Naive thymus-derived CD8-positive, alpha-beta T cell (primary cell): Measurements from ENCODE around the gene ADA. TPM values are rescaled to one million over a fixed set of nuclear protein-coding genes. Genes with fewer than 3 reads are reported as not detected.

Experiments used
- ATAC-seq, 2 donors: fragments of 150-1000 bp; cut with Tn5 transposase in 1 of 2; sonication (Bioruptor Pico), chemical (Tn5 transposase) in 1 of 2; 1 replicate in 1 of 2; 2 replicates in 1 of 2; pipeline ENCODE4 v1.10.0; 2021; ENCODE audit warnings: mild to moderate bottlenecking in 2 of 2, moderate library complexity in 2 of 2
- POLR2A ChIA-PET: fragments of 350-600 bp; sonication (Branson Sonifier 250); formaldehyde crosslinking; loops from one replicate; lab custom pipeline; 2021; ENCODE audit warnings: antibody characterized with exemption; lab: Charles Lee
- DNase-seq, 10 donors: peaks; one replicate each; pipeline versions ENCODE4 v3.0.0 to v3.0.0-alpha.2; 2020 to 2022
- H3K27ac Mint-ChIP-seq, 10 donors: one replicate each; pipeline ENCODE4 v1.8.0; 2020 to 2022; ENCODE audit warnings: mild to moderate bottlenecking in 10 of 10, mixed read lengths in 10 of 10, moderate library complexity in 4 of 10, inconsistent platforms in 1 of 10
- H3K27me3 Mint-ChIP-seq, 5 donors: one replicate each; pipeline ENCODE4 v1.8.0; 2021 to 2022; ENCODE audit warnings: mixed read lengths in 5 of 5
- H3K36me3 Mint-ChIP-seq, 3 donors: one replicate each; pipeline ENCODE4 v1.8.0; 2020 to 2022; ENCODE audit warnings: mixed read lengths in 3 of 3, mild to moderate bottlenecking in 2 of 3, inconsistent platforms in 1 of 3
- H3K4me1 Mint-ChIP-seq, 4 donors: one replicate each; pipeline ENCODE4 v1.8.0; 2021 to 2022; ENCODE audit warnings: mixed read lengths in 4 of 4
- H3K4me3 Mint-ChIP-seq, 10 donors: one replicate each; pipeline ENCODE4 v1.8.0; 2020 to 2022; ENCODE audit warnings: mild to moderate bottlenecking in 10 of 10, mixed read lengths in 10 of 10, moderate library complexity in 6 of 10, inconsistent platforms in 1 of 10
- H3K9me3 Mint-ChIP-seq, 9 donors: one replicate each; pipeline ENCODE4 v1.8.0; 2020 to 2022; ENCODE audit warnings: mixed read lengths in 9 of 9, mild to moderate bottlenecking in 3 of 9, inconsistent platforms in 1 of 9, moderate library complexity in 1 of 9
- polyA plus RNA-seq, 3 donors: library from polyadenylated mRNA; unstranded; fragments of 300-500 nt; fragmentation: Illumina TruSeq; gene quantifications; one replicate each; pipeline ENCODE4 v1.2.3, GENCODE V29; 2021
- total RNA-seq, 8 experiments: library from RNA in 2 of 8; stranded (reverse) in 2 of 8; gene quantifications; one replicate each; pipeline ENCODE4 v1.2.3 and lab custom pipeline; 2021 to 2026

The ADA gene
- total and polyA plus RNA-seq, 5 experiments from 2014 or later, result 24.1 to 47.1 (median 31.2) TPM

- H3K4me1 Mint-ChIP-seq, result peaks cover 20 to 61% (median 57%) of the 10 kb centered on the region in 4 donors
- ATAC-seq (no peak), DNase-seq (peak in 1 of 10 donors; percentile 25)
- H3K27ac Mint-ChIP-seq, result peak overlapping the region in 9 of 10 donors; percentile 69 to 100 (median 88)
- H3K27me3 Mint-ChIP-seq, result peaks cover 0 to 2% (median 0%) of the 10 kb centered on the region in 5 donors
- H3K9me3 Mint-ChIP-seq, result peaks cover 0 to 2% (median 0%) of the 10 kb centered on the region in 9 donors
- POLR2A ChIA-PET, result interaction anchor here (1.0 to 4.3 kb wide), 12 partner anchors 9 to 765 kb away, joined by 3 to 30 read pairs (median 5); partner anchors contain the start of genes PIGT and SERINC3
- no peaks in the 10 kb centered on the region for H3K36me3 Mint-ChIP-seq
- H3K4me3 Mint-ChIP-seq, result peak overlapping the region; percentile 82 to 95 (median 92)
These were observed 140 bp downstream of the ADA start for GRCh38 chr20:44651434-44651683.

- Mint-ChIP-seq H3K4me3 (peak overlapping the region; percentile 82 to 95 (median 92)), H3K36me3 (no peaks in the 10 kb centered on the region), H3K27me3 (peaks cover 0 to 2% (median 0%) of the 10 kb centered on the region in 5 donors), H3K9me3 (peaks cover 0 to 2% (median 0%) of the 10 kb centered on the region in 9 donors), H3K4me1 (peaks cover 23 to 65% (median 62%) of the 10 kb centered on the region in 4 donors), H3K27ac (peak overlapping the region; percentile 69 to 100 (median 89))
- peak; percentile 49 to 55 for ATAC-seq
- POLR2A ChIA-PET, result interaction anchor here (0.6 to 4.3 kb wide), 16 partner anchors 9 to 432 kb away, joined by 3 to 30 read pairs (median 5); partner anchors contain the start of genes SERINC3 and YWHAB
- peak in 6 of 10 donors; percentile 22 to 67 (median 37) for DNase-seq
These were observed 597 bp downstream of the ADA start for GRCh38 chr20:44650771-44651433.

- Mint-ChIP-seq H3K27ac (peak overlapping the region; percentile 40 to 100 (median 86)), H3K4me1 (peaks cover 25 to 74% (median 71%) of the 10 kb centered on the region in 4 donors), H3K4me3 (peak overlapping the region; percentile 82 to 95 (median 92)), H3K9me3 (peaks cover 0 to 2% (median 0%) of the 10 kb centered on the region in 9 donors), H3K36me3 (no peaks in the 10 kb centered on the region), H3K27me3 (peaks cover 0 to 2% (median 0%) of the 10 kb centered on the region in 5 donors)
- no peak for DNase-seq
- POLR2A ChIA-PET, result interaction anchor here (0.7 to 4.3 kb wide), 15 partner anchors 8 to 431 kb away, joined by 3 to 21 read pairs (median 4); partner anchors contain the start of gene YWHAB
- ATAC-seq, result no peak
These were observed 1.5 kb downstream of the ADA start for GRCh38 chr20:44649976-44650375.

GRCh38 chr20:44649126-44649525 lies 2.4 kb downstream of the ADA start:
- peak overlapping the region in 9 of 10 donors; percentile 72 to 100 (median 92) for H3K27ac Mint-ChIP-seq
- DNase-seq, result no peak
- ATAC-seq, result no peak
- H3K4me1 Mint-ChIP-seq, result peaks cover 30 to 83% (median 79%) of the 10 kb centered on the region in 4 donors
- H3K36me3 Mint-ChIP-seq, result no peaks in the 10 kb centered on the region
- H3K4me3 Mint-ChIP-seq, result peak overlapping the region; percentile 13 to 95 (median 84)
- peaks cover 0 to 1% (median 0%) of the 10 kb centered on the region in 9 donors for H3K9me3 Mint-ChIP-seq
- POLR2A ChIA-PET, result interaction anchor here (0.6 to 4.3 kb wide), 7 partner anchors 18 to 254 kb away, joined by 3 to 21 read pairs (median 5); no protein-coding TSS in a partner anchor
- peaks cover 0 to 2% (median 0%) of the 10 kb centered on the region in 5 donors for H3K27me3 Mint-ChIP-seq

- ATAC-seq (no peak), DNase-seq (no peak)
- Mint-ChIP-seq H3K4me3 (peak overlapping the region in 9 of 10 donors; percentile 24 to 94 (median 82)), H3K9me3 (no peaks in the 10 kb centered on the region), H3K36me3 (no peaks in the 10 kb centered on the region), H3K27me3 (peaks cover 0 to 2% (median 0%) of the 10 kb centered on the region in 5 donors), H3K27ac (peak overlapping the region in 9 of 10 donors; percentile 34 to 100 (median 92)), H3K4me1 (peaks cover 33 to 88% (median 84%) of the 10 kb centered on the region in 4 donors)
- POLR2A ChIA-PET, result interaction anchor here (1.4 to 4.3 kb wide), 3 partner anchors 18 to 38 kb away, joined by 3 to 21 read pairs (median 6); no protein-coding TSS in a partner anchor
These were observed 2.9 kb downstream of the ADA start for GRCh38 chr20:44648579-44648978.

GRCh38 chr20:44648068-44648467 lies 3.4 kb downstream of the ADA start:
- peaks cover 32 to 88% (median 86%) of the 10 kb centered on the region in 4 donors for H3K4me1 Mint-ChIP-seq
- peak overlapping the region in 6 of 10 donors; percentile 24 to 92 (median 53) for H3K4me3 Mint-ChIP-seq
- DNase-seq, result no peak
- peaks cover 0 to 2% (median 0%) of the 10 kb centered on the region in 5 donors for H3K27me3 Mint-ChIP-seq
- no peaks in the 10 kb centered on the region for H3K36me3 Mint-ChIP-seq
- no peaks in the 10 kb centered on the region for H3K9me3 Mint-ChIP-seq
- ATAC-seq, result no peak
- H3K27ac Mint-ChIP-seq, result peak overlapping the region; percentile 7 to 100 (median 92)
- POLR2A ChIA-PET, result interaction anchor here (0.9 to 6.6 kb wide), 5 partner anchors 19 to 77 kb away, joined by 4 to 47 read pairs (median 6); no protein-coding TSS in a partner anchor

- Mint-ChIP-seq H3K27ac (peak overlapping the region; percentile 86 to 100 (median 94)), H3K36me3 (no peaks in the 10 kb centered on the region), H3K4me3 (peak overlapping the region; percentile 48 to 86 (median 70)), H3K9me3 (no peaks in the 10 kb centered on the region), H3K4me1 (peaks cover 39 to 93% (median 92%) of the 10 kb centered on the region in 4 donors), H3K27me3 (no peaks in the 10 kb centered on the region)
- POLR2A ChIA-PET, result interaction anchor here (0.7 to 6.6 kb wide), 8 partner anchors 17 to 125 kb away, joined by 3 to 84 read pairs (median 4); partner anchors contain the start of gene SERINC3
- ATAC-seq (no peak), DNase-seq (no peak)
These were observed 4.7 kb downstream of the ADA start for GRCh38 chr20:44646641-44647274.

- Mint-ChIP-seq H3K27me3 (no peaks in the 10 kb centered on the region), H3K27ac (peak overlapping the region; percentile 86 to 100 (median 94)), H3K9me3 (no peaks in the 10 kb centered on the region), H3K4me1 (peaks cover 43 to 99% (median 96%) of the 10 kb centered on the region in 4 donors), H3K4me3 (peak overlapping the region; percentile 48 to 86 (median 70)), H3K36me3 (peaks cover 0 to under 1% (median 0%) of the 10 kb centered on the region in 3 donors)
- POLR2A ChIA-PET, result interaction anchor here (0.5 to 6.6 kb wide), 13 partner anchors 8 to 427 kb away, joined by 3 to 84 read pairs (median 6); partner anchors contain the start of genes SERINC3 and YWHAB
- peak in 4 of 10 donors; percentile 33 to 52 (median 44) for DNase-seq
- peak; percentile 17 to 31 for ATAC-seq
These were observed 5.4 kb downstream of the ADA start for GRCh38 chr20:44646023-44646640.

GRCh38 chr20:44644667-44645131 lies 6.8 kb downstream of the ADA start:
- Mint-ChIP-seq H3K9me3 (no peaks in the 10 kb centered on the region), H3K27me3 (no peaks in the 10 kb centered on the region), H3K4me3 (peak overlapping the region; percentile 40 to 82 (median 72)), H3K4me1 (peaks cover 40 to 93% (median 89%) of the 10 kb centered on the region in 4 donors), H3K27ac (peak overlapping the region; percentile 91 to 100 (median 96)), H3K36me3 (peaks cover 4 to 13% (median 8%) of the 10 kb centered on the region in 3 donors)
- DNase-seq (peak in 7 of 10 donors; percentile 21 to 54 (median 43)), ATAC-seq (peak; percentile 54 to 65)
- POLR2A ChIA-PET, result interaction anchor here (0.8 to 6.6 kb wide), 9 partner anchors 9 to 426 kb away, joined by 4 to 84 read pairs (median 7); partner anchors contain the start of gene YWHAB

- no peaks in the 10 kb centered on the region for H3K9me3 Mint-ChIP-seq
- POLR2A ChIA-PET, result interaction anchor here (0.8 to 6.6 kb wide), 8 partner anchors 9 to 426 kb away, joined by 4 to 84 read pairs (median 8); partner anchors contain the start of gene YWHAB
- peak overlapping the region in 9 of 10 donors; percentile 50 to 82 (median 73) for H3K4me3 Mint-ChIP-seq
- ATAC-seq (peak in 1 of 2 donors; percentile 10), DNase-seq (no peak)
- H3K27ac Mint-ChIP-seq, result peak overlapping the region; percentile 91 to 100 (median 96)
- peaks cover 40 to 91% (median 87%) of the 10 kb centered on the region in 4 donors for H3K4me1 Mint-ChIP-seq
- H3K36me3 Mint-ChIP-seq, result peaks cover 4 to 16% (median 8%) of the 10 kb centered on the region in 3 donors
- no peaks in the 10 kb centered on the region for H3K27me3 Mint-ChIP-seq
These were observed 7.3 kb downstream of the ADA start for GRCh38 chr20:44644230-44644617.

GRCh38 chr20:44643596-44644229 lies 7.8 kb downstream of the ADA start:
- H3K4me1 Mint-ChIP-seq, result peaks cover 43 to 90% (median 83%) of the 10 kb centered on the region in 4 donors
- H3K36me3 Mint-ChIP-seq, result peaks cover 4 to 19% (median 8%) of the 10 kb centered on the region in 3 donors

More at GRCh38 chr20:44643596-44644229, 7.8 kb downstream of the ADA start:
- peak in 9 of 10 donors; percentile 28 to 67 (median 38) for DNase-seq
- ATAC-seq, result peak; percentile 26 to 41
- POLR2A ChIA-PET, result interaction anchor here (0.6 to 6.6 kb wide), 12 partner anchors 11 to 179 kb away, joined by 3 to 84 read pairs (median 6); no protein-coding TSS in a partner anchor
- H3K27me3 Mint-ChIP-seq, result no peaks in the 10 kb centered on the region
- peak overlapping the region in 9 of 10 donors; percentile 65 to 82 (median 74) for H3K4me3 Mint-ChIP-seq
- no peaks in the 10 kb centered on the region for H3K9me3 Mint-ChIP-seq
- peak overlapping the region; percentile 92 to 100 (median 96) for H3K27ac Mint-ChIP-seq
